IMR-90 (cell line): ENCODE results near the gene RAPGEF1.

ENCODE experiments used
- BHLHE40 ChIP-seq: fragments of 150-350 bp; IDR thresholded peaks from 2 replicates; pipeline ENCODE4 v1.6.1; 2016; ENCODE audit warnings: mild to moderate bottlenecking, low read depth, low read length
- CEBPB ChIP-seq: IDR thresholded peaks from 2 replicates; pipeline ENCODE4 v1.6.1; 2012; ENCODE audit warnings: low read depth, low read length, improper control_type of control experiment
- FOS ChIP-seq: fragments of 150-350 bp; IDR thresholded peaks from 2 replicates; pipeline ENCODE4 v1.6.1; 2016; ENCODE audit warnings: low read depth, low read length
- MAZ ChIP-seq: IDR thresholded peaks from 2 replicates; pipeline ENCODE4 v1.6.1; 2012; ENCODE audit warnings: low read depth, mild to moderate bottlenecking, low read length, improper control_type of control experiment, moderate library complexity, borderline replicate concordance
- POLR2A ChIP-seq: IDR thresholded peaks from 2 replicates; pipeline ENCODE4 v1.6.1; 2012; ENCODE audit warnings: mild to moderate bottlenecking, low read depth, low read length
- RAD21 ChIP-seq: IDR thresholded peaks from 2 replicates; pipeline ENCODE4 v1.6.1; 2012; ENCODE audit warnings: low read length, improper control_type of control experiment
- RCOR1 ChIP-seq: IDR thresholded peaks from 2 replicates; pipeline ENCODE4 v1.6.1; 2012; ENCODE audit warnings: mild to moderate bottlenecking, low read length, improper control_type of control experiment; ENCODE audit not compliant: insufficient replicate concordance
- RFX5 ChIP-seq: IDR thresholded peaks from 2 replicates; pipeline ENCODE4 v1.8.0; 2012; ENCODE audit warnings: low read depth, mild to moderate bottlenecking, low read length, moderate library complexity
- SMC3 ChIP-seq: fragments of 150-350 bp; IDR thresholded peaks from 2 replicates; pipeline ENCODE4 v1.6.1; 2016; ENCODE audit warnings: low read depth, mild to moderate bottlenecking, antibody characterized with exemption, low read length, moderate library complexity
- TF ChIP-seq, protein P1 (sequence below): conservative IDR thresholded peaks from 2 replicates; pipeline ENCODE4 v1.5.1; 2012; ENCODE audit warnings: mild to moderate bottlenecking, low read depth, low read length, improper control_type of control experiment
- TF ChIP-seq, protein P2 (sequence below): fragments of 150-350 bp; IDR thresholded peaks from 2 replicates; pipeline ENCODE4 v1.6.1; 2017; ENCODE audit warnings: mild to moderate bottlenecking, antibody characterized with exemption, low read length, low read depth
- TF ChIP-seq, protein P3 (sequence below): fragments of 150-350 bp; IDR thresholded peaks from 2 replicates; pipeline ENCODE4 v1.6.1; 2016; ENCODE audit warnings: low read depth, mild to moderate bottlenecking, low read length, moderate library complexity, borderline replicate concordance

DNA sequence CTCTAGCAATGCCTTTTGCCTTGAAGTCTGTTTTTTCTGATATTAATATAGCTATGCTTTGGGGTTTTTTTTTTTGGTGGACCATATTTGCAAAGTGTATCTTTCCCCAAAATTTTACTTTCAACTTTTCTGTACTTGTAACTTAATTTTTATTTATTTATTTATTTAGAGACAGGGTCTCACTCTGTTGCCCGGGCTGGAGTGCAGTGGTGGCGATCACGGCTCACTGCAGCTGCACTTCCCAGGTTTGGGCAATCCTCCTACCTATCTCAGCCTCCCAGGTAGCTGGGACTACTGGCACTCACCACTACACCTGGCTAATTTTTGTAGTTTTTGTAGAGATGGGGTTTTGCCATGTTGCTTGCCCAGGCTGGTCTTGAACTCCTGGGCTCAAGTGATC, 173.7 kb downstream of the RAPGEF1 start:
- TF ChIP-seq RFX5: no peak
- TF ChIP-seq, protein P1, sequence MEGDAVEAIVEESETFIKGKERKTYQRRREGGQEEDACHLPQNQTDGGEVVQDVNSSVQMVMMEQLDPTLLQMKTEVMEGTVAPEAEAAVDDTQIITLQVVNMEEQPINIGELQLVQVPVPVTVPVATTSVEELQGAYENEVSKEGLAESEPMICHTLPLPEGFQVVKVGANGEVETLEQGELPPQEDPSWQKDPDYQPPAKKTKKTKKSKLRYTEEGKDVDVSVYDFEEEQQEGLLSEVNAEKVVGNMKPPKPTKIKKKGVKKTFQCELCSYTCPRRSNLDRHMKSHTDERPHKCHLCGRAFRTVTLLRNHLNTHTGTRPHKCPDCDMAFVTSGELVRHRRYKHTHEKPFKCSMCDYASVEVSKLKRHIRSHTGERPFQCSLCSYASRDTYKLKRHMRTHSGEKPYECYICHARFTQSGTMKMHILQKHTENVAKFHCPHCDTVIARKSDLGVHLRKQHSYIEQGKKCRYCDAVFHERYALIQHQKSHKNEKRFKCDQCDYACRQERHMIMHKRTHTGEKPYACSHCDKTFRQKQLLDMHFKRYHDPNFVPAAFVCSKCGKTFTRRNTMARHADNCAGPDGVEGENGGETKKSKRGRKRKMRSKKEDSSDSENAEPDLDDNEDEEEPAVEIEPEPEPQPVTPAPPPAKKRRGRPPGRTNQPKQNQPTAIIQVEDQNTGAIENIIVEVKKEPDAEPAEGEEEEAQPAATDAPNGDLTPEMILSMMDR: no peak
- no peak for TF ChIP-seq FOS
- no peak for TF ChIP-seq SMC3
- no peak for TF ChIP-seq RCOR1
- TF ChIP-seq RAD21: no peak
- no peak for TF ChIP-seq POLR2A
- TF ChIP-seq CEBPB: no peak
- TF ChIP-seq BHLHE40: no peak
- TF ChIP-seq MAZ: no peak
- TF ChIP-seq, protein P2, sequence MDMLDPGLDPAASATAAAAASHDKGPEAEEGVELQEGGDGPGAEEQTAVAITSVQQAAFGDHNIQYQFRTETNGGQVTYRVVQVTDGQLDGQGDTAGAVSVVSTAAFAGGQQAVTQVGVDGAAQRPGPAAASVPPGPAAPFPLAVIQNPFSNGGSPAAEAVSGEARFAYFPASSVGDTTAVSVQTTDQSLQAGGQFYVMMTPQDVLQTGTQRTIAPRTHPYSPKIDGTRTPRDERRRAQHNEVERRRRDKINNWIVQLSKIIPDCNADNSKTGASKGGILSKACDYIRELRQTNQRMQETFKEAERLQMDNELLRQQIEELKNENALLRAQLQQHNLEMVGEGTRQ: no peak
- TF ChIP-seq, protein P3, sequence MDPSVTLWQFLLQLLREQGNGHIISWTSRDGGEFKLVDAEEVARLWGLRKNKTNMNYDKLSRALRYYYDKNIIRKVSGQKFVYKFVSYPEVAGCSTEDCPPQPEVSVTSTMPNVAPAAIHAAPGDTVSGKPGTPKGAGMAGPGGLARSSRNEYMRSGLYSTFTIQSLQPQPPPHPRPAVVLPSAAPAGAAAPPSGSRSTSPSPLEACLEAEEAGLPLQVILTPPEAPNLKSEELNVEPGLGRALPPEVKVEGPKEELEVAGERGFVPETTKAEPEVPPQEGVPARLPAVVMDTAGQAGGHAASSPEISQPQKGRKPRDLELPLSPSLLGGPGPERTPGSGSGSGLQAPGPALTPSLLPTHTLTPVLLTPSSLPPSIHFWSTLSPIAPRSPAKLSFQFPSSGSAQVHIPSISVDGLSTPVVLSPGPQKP: no peak
